K562 (cell line): ENCODE measurements around the gene NKX6-2. TPM values are rescaled to one million over a fixed set of nuclear protein-coding genes. Genes with fewer than 3 reads are reported as not detected.

ENCODE experiments used
- ATAC-seq: fragments of 200-7000 bp; cut with Tn5 transposase; 3 replicates; pipeline ENCODE4 v1.9.1; 2020; ENCODE audit warnings: moderate library complexity
- BruUV-seq: library from RNA; stranded (reverse); fragments of 400-500 nt; replicated peaks from 2 replicates; lab custom pipeline; 2021; lab: Mats Ljungman, UMichigan
- CTCF ChIA-PET: fragments of 300-600 bp; formaldehyde crosslinking; extraction: SDS; loops from one replicate; lab custom pipeline; 2021; ENCODE audit warnings: low intra/inter-chr PET ratio; lab: Yijun Ruan, JAX
- POLR2A ChIA-PET: fragments of 300-600, 350-650 bp; sonication (Branson Sonifier 250); formaldehyde crosslinking; extraction: SDS; loops from one replicate; lab custom pipeline; 2021; ENCODE audit warnings: antibody characterized with exemption, inconsistent platforms; lab: Yijun Ruan, JAX
- DNase-seq, 4 experiments: peaks; one replicate each; pipeline versions ENCODE4 v3.0.0 to v3.0.0-alpha.2; 2011 to 2018; ENCODE audit warnings: low spot score in 3 of 4, mixed read lengths in 3 of 4; ENCODE audit errors: extremely low read depth in 1 of 4
- FAIRE-seq: peaks from 2 replicates; lab custom pipeline; 2011; peaks lifted over from hg19 to GRCh38; lab: Jason Lieb, UNC
- H2AFZ ChIP-seq: 2 replicates; pipeline ENCODE4 v1.6.0; 2011; ENCODE audit warnings: low read depth, low read length, control low read depth, inconsistent platforms
- H3K27ac ChIP-seq: fragments of 200-600 bp; 3 replicates; pipeline ENCODE4 v1.8.0; 2011; ENCODE audit warnings: low read depth, mild to moderate bottlenecking, control low read depth, inconsistent platforms, low read length, moderate library complexity, mixed read lengths; ENCODE audit errors: extremely low read depth
- H3K27me3 ChIP-seq, 2 experiments: fragments of 300-600 bp in 1 of 2; 2 replicates in 1 of 2; 3 replicates in 1 of 2; pipeline versions ENCODE4 v1.6.0 to v1.8.0; 2011; ENCODE audit warnings: inconsistent platforms in 2 of 2, low read length in 2 of 2, mild to moderate bottlenecking in 1 of 2, mixed read lengths in 1 of 2, moderate library complexity in 1 of 2; ENCODE audit not compliant: control insufficient read depth in 2 of 2, insufficient read depth in 2 of 2
- H3K36me3 ChIP-seq: fragments of 300-600 bp; 3 replicates; pipeline ENCODE4 v1.8.0; 2011; ENCODE audit warnings: mild to moderate bottlenecking, low read length, inconsistent platforms; ENCODE audit not compliant: control insufficient read depth, insufficient read depth
- H3K4me1 ChIP-seq, 2 experiments: fragments of 200-600 bp in 1 of 2; replicated peaks in 1 of 2; 2 replicates in 1 of 2; 3 replicates in 1 of 2; pipeline versions ENCODE4 v1.5.1 to v1.8.0; 2011; ENCODE audit warnings: inconsistent platforms in 2 of 2, low read length in 2 of 2, mild to moderate bottlenecking in 1 of 2, mixed read lengths in 1 of 2, moderate library complexity in 1 of 2; ENCODE audit not compliant: control insufficient read depth in 2 of 2, insufficient read depth in 2 of 2
- H3K4me2 ChIP-seq: 2 replicates; pipeline ENCODE4 v1.6.1; 2011; ENCODE audit warnings: low read length, control low read depth, inconsistent platforms, mixed read lengths; ENCODE audit not compliant: insufficient read depth
- H3K4me3 ChIP-seq: fragments of 200-600 bp; sonication (generic), shearing (Covaris generic); 2 replicates; pipeline ENCODE4 v1.5.1; 2016; ENCODE audit warnings: control low read depth, inconsistent platforms
- H3K79me2 ChIP-seq: fragments of 200-600 bp; 3 replicates; pipeline ENCODE4 v1.8.0; 2011; ENCODE audit warnings: low read length, inconsistent platforms; ENCODE audit not compliant: control insufficient read depth, insufficient read depth
- H3K9ac ChIP-seq, 2 experiments: 2 replicates each; pipeline versions ENCODE4 v1.6.0 to v1.6.1; 2011; ENCODE audit warnings: low read depth in 2 of 2, low read length in 2 of 2, control low read depth in 1 of 2, inconsistent platforms in 1 of 2, mild to moderate bottlenecking in 1 of 2, mixed read lengths in 1 of 2; ENCODE audit not compliant: insufficient read depth in 1 of 2
- H3K9me1 ChIP-seq: one replicate; pipeline ENCODE4 v1.6.0; 2011; ENCODE audit warnings: inconsistent platforms, mild to moderate bottlenecking, low read length, moderate library complexity; ENCODE audit not compliant: control insufficient read depth, insufficient read depth
- H3K9me3 ChIP-seq: replicated peaks from 2 replicates; pipeline ENCODE4 v1.5.1; 2011; ENCODE audit warnings: low read depth, low read length, inconsistent platforms; ENCODE audit not compliant: control insufficient read depth, insufficient read depth
- H4K20me1 ChIP-seq: replicated peaks from 2 replicates; pipeline ENCODE4 v1.6.1; 2011; ENCODE audit warnings: low read length, inconsistent platforms, mixed read lengths; ENCODE audit not compliant: control insufficient read depth, insufficient read depth
- FOXJ3 ChIP-seq: sonication (generic); formaldehyde crosslinking; IDR thresholded peaks from 2 replicates; pipeline ENCODE4 v1.4.0; 2020; ENCODE audit warnings: mild to moderate bottlenecking, missing genetic modification reagents
- GTF2A2 ChIP-seq: IDR thresholded peaks from 2 replicates; pipeline ENCODE4 v1.6.1; 2016; ENCODE audit warnings: mild to moderate bottlenecking, missing genetic modification characterization, missing compliant biosample characterization
- HDGF ChIP-seq: fragments of 450-650 bp; IDR thresholded peaks from 2 replicates; pipeline ENCODE4 v1.6.1; 2016
- HINFP ChIP-seq: fragments of 450-650 bp; conservative IDR thresholded peaks from 2 replicates; pipeline ENCODE4 v1.6.1; 2016; ENCODE audit warnings: missing genetic modification characterization, low read depth, mild to moderate bottlenecking, control low read depth, missing compliant biosample characterization
- HIVEP1 ChIP-seq: fragments of 250-450 bp; sonication (Bioruptor Pico); IDR thresholded peaks from 2 replicates; pipeline ENCODE4 v1.4.0; 2020; ENCODE audit warnings: mild to moderate bottlenecking
- MCM2 ChIP-seq: fragments of 450-650 bp; IDR thresholded peaks from 2 replicates; pipeline ENCODE4 v1.6.1; 2017; ENCODE audit warnings: low read depth, mild to moderate bottlenecking
- NFYB ChIP-seq: IDR thresholded peaks from 2 replicates; pipeline ENCODE4 v1.6.1; 2011; ENCODE audit warnings: mild to moderate bottlenecking, moderate library complexity; ENCODE audit not compliant: insufficient read length; ENCODE audit errors: extremely low read depth
- STAT6 ChIP-seq: sonication (generic); formaldehyde crosslinking; IDR thresholded peaks from 2 replicates; pipeline ENCODE4 v1.8.1; 2023; ENCODE audit warnings: mild to moderate bottlenecking, missing genetic modification reagents
- TCF3 ChIP-seq: sonication (generic); formaldehyde crosslinking; IDR thresholded peaks from 2 replicates; pipeline ENCODE4 v1.4.0; 2020; ENCODE audit warnings: mild to moderate bottlenecking, missing genetic modification reagents
- UBTF ChIP-seq, 2 experiments: IDR thresholded peaks; 2 replicates each; pipeline ENCODE4 v1.6.1; 2012; ENCODE audit warnings: improper control_type of control experiment in 2 of 2, low read depth in 2 of 2, low read length in 2 of 2, borderline replicate concordance in 1 of 2
- ZFP30 ChIP-seq: fragments of 250-450 bp; sonication (Bioruptor Pico); IDR thresholded peaks from 2 replicates; pipeline ENCODE4 v1.8.0; 2022; ENCODE audit warnings: moderate library complexity, mild to moderate bottlenecking, inconsistent platforms, borderline replicate concordance
- ZNF507 ChIP-seq: conservative IDR thresholded peaks from 2 replicates; pipeline ENCODE4 v1.6.1; 2017; ENCODE audit warnings: missing genetic modification characterization, missing compliant biosample characterization
- ZNF75A ChIP-seq: fragments of 450-650 bp; formaldehyde crosslinking; IDR thresholded peaks from 2 replicates; pipeline ENCODE4 v1.4.0; 2020; ENCODE audit warnings: mild to moderate bottlenecking
- ZNF764 ChIP-seq: fragments of 250-450 bp; sonication (Bioruptor Pico); IDR thresholded peaks from 2 replicates; pipeline ENCODE4 v1.4.0; 2020; ENCODE audit warnings: low read depth, mild to moderate bottlenecking, moderate library complexity
- ZNF778 ChIP-seq: fragments of 450-650 bp; formaldehyde crosslinking; IDR thresholded peaks from 2 replicates; pipeline ENCODE4 v1.4.0; 2020; ENCODE audit warnings: mild to moderate bottlenecking, moderate library complexity
- ZZZ3 ChIP-seq: fragments of 450-650 bp; IDR thresholded peaks from 2 replicates; pipeline ENCODE4 v1.6.1; 2016; ENCODE audit warnings: antibody characterized with exemption, mild to moderate bottlenecking, moderate library complexity
- WGBS: fragments of 100-300 bp; shearing (Covaris generic); methylation state at CpG from one replicate; pipeline ENCODE4 v1.1.6; 2016; ENCODE audit warnings: low coverage, mixed read lengths; ENCODE audit not compliant: insufficient coverage; ENCODE audit errors: missing lambda C conversion rate; 5-methylcytosine and 5-hydroxymethylcytosine counted together
- in situ Hi-C: fragments of 300-500 bp; cut with MboI; formaldehyde crosslinking; loops from 4 replicates; pipeline ENCODE4 v1.15.0; 2018; ENCODE audit warnings: inconsistent platforms, mixed read lengths
- intact Hi-C: fragments of 100-400 bp; cut with micrococcal nuclease; formaldehyde crosslinking; loops from 2 replicates; pipeline ENCODE4 v1.14.2; 2022
- polyA plus RNA-seq, 8 experiments: library from polyadenylated mRNA; depleted of rRNA in 4 of 8; stranded (reverse) in 5 of 8; unstranded in 3 of 8; fragments of >200 nt; fragmentation: Nextera tagmentation in 2 of 8; fragmentation: Illumina TruSeq in 1 of 8; extraction: Ambion mirVana in 2 of 8; extraction: Trizol in 1 of 8; gene quantifications; 2 replicates each; pipeline versions ENCODE4 v1.2.1 to v1.2.3, GENCODE V29; 2011 to 2014; ENCODE audit warnings: inconsistent platforms in 1 of 8, missing spikeins in 1 of 8
- total RNA-seq, 7 experiments: library from RNA; depleted of rRNA in 6 of 7; stranded (reverse); fragments of >200 nt in 6 of 7; fragmentation: Illumina TruSeq in 2 of 7; extraction: Trizol in 2 of 7; gene quantifications; 2 replicates each; pipeline versions ENCODE4 v1.2.1 to v1.2.3, GENCODE V29; 2011 to 2021; ENCODE audit warnings: low replicate concordance in 1 of 7

NKX6-2 gene
- total and polyA plus RNA-seq, 9 of the 15 experiments (the other 6 are each of a cell fraction or from before 2014, with no cell fraction given) = 1.0 to 1.6 TPM; not detected in 7

- Histone ChIP-seq H3K36me3 (no peaks in the 10 kb centered on the region), H3K4me2 (no peak overlapping the region), H3K4me1 (no peaks in the 10 kb centered on the region), H3K9me3 (no peaks in the 10 kb centered on the region), H3K9me1 (no peaks in the 10 kb centered on the region), H3K27me3 (no peaks in the 10 kb centered on the region), H2AFZ (no peak overlapping the region)
- CTCF ChIA-PET = no interaction called here
- no TSS peak for BruUV-seq
- in situ Hi-C loops = no loop called here
- DNase-seq = no peak
- TF ChIP-seq ZNF764 (CRISPR knock-in tag) (no peak), TCF3 (no peak), FOXJ3 (CRISPR knock-in tag) (no peak), ZZZ3 (no peak), STAT6 (CRISPR knock-in tag) (no peak), ZNF778 (CRISPR knock-in tag) (no peak), HIVEP1 (CRISPR knock-in tag) (no peak), NFYB (no peak), ZNF507 (tag) (no peak), ZNF75A (CRISPR knock-in tag) (no peak), HDGF (no peak), ZFP30 (no peak), HINFP (no peak), MCM2 (no peak), UBTF (IDR thresholded peaks at IDR 0.05; ENCODE audit: borderline replicate concordance in 1 of 2, low read depth in 2 of 2, low read length in 2 of 2) (no peak), GTF2A2 (tag) (no peak)
- TF ChIP-seq, all 486 proteins: peak for 0
- Histone ChIP-seq H3K79me2 (no peaks in the 10 kb centered on the region), H3K9ac (no peak overlapping the region), H4K20me1 (no peaks in the 10 kb centered on the region), H3K4me3 (no peak overlapping the region), H3K27ac (no peak overlapping the region)
- no peak for ATAC-seq
- POLR2A ChIA-PET = no interaction called here
- 81% methylated on average over 17 of the region's 30 CpGs for WGBS
- intact Hi-C loops = no loop called here
- FAIRE-seq = no peak
These were observed 2.6 kb downstream of the NKX6-2 start for GRCh38 chr10:132783165-132783939.
